HG02840 (cell line): ENCODE measurements around the gene APLN.

Experiments used
- ATAC-seq: cut with Tn5 transposase; IDR thresholded peaks from one replicate; pipeline ENCODE4 v1.9.1; 2021; ENCODE audit warnings: mild to moderate bottlenecking, moderate library complexity, moderate number of reproducible peaks; ENCODE audit not compliant: unreplicated experiment, low FRiP score

Gene APLN

DNA sequence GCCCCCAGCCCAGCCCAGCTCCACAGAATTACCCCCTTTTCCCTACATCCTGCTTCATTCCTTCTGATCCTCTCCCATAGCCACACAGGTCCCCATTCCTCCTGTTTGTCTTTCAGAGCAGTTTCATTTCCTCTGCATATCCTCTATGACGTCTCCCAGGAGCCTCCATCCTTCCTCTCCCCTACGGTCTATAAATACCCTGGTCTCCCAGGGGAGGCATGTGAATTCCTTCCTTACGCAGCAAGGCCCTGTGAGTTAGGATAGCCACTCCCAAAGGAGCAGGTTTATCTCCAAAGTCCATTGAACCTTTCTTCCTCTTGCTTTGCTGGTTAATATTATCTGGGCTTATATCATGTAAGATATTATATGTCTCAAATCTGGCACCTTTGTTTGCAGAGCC is 8.4 kb upstream of the APLN start:
- no peak for ATAC-seq

- no peak for ATAC-seq
Observed at GRCh38 chrX:129661369-129661768, 6.6 kb upstream of the APLN start.

DNA sequence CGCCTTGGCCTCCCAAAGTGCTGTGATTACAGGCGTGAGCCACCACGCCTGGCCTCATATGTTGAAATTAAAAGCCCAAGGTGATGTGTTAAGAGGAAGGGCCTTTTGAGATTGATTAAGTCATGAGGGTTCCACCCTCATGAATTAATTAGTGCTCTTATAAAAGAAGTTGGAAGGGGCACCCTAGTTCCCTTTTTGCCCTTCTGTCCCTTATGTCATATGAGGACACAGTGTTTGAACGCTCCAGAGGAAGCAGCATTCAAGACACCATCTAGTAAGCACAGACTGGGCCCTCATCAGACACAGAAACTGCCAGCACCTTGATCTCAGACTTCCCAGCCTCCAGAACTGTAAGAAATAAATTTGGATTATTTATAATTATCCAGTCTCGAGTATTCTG is 5.1 kb upstream of the APLN start:
- no peak for ATAC-seq

- no peak for ATAC-seq
Observed at GRCh38 chrX:129659141-129659540, 4.4 kb upstream of the APLN start.

- ATAC-seq: no peak
Observed at GRCh38 chrX:129658429-129658828, 3.7 kb upstream of the APLN start.

- no peak for ATAC-seq
Observed at GRCh38 chrX:129655547-129656249, 942 bp upstream of the APLN start.

- no peak for ATAC-seq
Observed at GRCh38 chrX:129653971-129654651, 645 bp downstream of the APLN start.

DNA sequence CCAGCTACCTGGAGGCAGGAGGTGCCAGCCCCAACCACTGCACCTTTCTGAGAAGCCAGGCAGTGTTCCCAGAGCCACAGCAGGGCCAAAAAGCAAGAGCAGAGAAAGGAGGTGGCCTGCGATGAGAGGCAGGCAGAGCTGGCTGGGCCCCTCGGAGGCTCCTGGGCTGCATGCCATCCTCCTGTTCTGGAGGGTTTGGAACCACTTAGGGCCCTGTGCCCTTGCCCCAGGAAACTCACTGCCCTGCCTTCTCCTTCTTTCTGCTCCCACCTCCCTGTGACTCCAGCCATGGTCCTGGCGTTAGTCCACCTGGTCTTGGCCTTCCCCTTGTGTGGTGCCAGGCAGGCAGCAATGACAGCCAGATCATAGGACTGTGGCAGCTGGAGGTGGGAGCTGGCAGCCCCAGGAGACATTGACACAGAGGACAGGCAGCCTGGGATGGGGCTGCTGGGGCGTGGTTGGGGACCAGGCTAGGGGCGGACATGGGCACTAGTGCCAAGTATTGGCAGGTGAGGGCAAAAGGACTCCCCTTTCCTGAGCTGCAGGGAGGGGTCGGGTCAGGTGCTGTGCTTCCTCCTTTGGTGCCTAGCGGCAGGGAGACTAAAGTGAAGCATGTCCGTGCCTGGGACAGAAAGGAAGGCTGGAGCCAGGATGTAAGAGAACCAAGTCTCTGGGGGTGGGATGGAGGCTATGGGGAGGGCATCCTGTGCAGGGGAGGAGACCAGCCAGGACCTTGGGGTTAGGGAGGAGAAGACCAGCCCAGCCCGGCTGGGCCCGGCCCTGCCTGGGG is 1.4 kb downstream of the APLN start:
- ATAC-seq: no peak

GRCh38 chrX:129652565-129653169 is 2.1 kb downstream of the APLN start:
- ATAC-seq: no peak

- ATAC-seq: no peak
Observed at GRCh38 chrX:129651756-129652564, 2.8 kb downstream of the APLN start.

DNA sequence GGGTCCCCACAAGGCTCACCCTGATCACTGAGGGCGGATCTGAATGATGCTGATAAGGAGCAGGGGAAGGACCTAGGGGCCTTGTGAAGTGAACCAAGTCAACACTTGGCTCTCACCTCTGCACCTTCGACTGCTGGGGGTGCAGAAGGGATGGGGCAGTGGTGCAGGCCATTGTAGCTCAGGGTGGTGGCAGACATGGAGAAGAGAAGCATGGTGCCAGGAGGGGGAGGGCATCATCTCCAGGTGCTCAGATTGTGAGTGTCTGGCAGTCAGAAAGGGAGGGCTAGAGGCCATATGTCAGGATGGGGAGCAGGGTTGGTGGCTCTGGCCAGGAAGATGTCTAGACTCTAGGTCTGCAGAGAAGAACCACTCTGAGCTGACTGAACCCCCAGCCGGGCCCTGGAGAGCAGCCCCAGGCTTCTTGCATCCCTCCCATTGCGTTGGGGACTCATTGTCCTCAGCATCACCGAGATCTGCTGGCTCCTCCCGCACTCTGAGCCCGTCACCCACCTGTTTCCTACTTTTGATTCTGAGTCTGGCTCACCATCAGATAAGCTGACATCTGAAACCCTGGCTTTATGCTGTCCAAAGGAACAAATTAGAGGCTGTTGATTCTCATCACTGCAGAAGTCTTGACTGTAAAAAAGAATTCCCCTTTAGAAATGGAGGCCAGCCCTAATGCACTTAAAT is 3.8 kb downstream of the APLN start:
- no peak for ATAC-seq

- no peak for ATAC-seq
Observed at GRCh38 chrX:129650183-129650689, 4.5 kb downstream of the APLN start.

- no peak for ATAC-seq
Observed at GRCh38 chrX:129649268-129650182, 5.2 kb downstream of the APLN start.

- ATAC-seq: no peak
Observed at GRCh38 chrX:129648514-129649267, 6.1 kb downstream of the APLN start.

DNA sequence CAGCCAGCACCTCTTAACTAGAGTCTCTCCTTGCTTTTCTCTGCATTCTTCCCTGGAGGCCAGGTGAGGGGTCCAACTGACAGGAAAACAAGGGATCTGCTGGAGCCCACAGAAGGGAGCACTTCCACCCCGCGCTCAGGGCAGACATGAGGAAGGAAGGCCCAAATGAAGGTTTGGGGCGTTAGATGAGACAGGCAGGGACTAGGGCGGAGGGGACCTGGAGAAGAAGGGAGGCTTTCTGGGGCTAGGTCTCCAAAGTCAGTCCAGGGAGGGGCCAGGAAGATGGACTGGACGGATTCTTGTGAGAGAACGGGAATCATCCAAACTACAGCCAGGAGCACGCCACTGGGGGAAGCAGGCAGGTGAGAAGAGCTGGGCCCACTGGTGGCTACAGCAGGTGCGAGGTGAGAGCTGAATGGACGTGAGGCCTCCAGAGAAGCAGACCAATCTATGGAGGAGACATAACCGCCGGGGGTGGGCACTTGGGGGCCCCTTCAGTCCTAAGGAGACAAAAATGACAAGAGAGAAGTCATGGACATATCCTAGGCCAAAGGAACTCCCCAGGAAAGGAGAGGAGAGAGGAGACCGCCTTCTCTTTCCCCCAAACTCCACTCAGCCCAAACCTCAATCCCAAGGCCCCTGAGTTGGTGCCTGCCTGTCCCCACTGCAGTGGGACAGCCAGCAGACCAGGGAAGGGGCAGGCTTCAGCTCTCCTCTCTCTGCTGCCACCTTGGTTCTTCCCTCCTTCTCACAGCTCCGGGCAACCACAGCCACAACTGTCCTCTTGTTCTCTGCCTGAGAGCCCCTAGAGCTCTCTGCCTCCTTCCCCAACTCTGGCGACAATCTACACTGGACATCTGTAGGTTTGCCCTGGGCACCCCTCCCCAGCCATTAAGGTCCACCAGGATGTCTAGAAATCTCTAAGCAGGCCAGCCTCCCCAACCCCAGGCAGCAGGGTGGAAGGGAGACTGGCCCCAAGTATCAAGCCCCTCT is 7.0 kb downstream of the APLN start:
- no peak for ATAC-seq

DNA sequence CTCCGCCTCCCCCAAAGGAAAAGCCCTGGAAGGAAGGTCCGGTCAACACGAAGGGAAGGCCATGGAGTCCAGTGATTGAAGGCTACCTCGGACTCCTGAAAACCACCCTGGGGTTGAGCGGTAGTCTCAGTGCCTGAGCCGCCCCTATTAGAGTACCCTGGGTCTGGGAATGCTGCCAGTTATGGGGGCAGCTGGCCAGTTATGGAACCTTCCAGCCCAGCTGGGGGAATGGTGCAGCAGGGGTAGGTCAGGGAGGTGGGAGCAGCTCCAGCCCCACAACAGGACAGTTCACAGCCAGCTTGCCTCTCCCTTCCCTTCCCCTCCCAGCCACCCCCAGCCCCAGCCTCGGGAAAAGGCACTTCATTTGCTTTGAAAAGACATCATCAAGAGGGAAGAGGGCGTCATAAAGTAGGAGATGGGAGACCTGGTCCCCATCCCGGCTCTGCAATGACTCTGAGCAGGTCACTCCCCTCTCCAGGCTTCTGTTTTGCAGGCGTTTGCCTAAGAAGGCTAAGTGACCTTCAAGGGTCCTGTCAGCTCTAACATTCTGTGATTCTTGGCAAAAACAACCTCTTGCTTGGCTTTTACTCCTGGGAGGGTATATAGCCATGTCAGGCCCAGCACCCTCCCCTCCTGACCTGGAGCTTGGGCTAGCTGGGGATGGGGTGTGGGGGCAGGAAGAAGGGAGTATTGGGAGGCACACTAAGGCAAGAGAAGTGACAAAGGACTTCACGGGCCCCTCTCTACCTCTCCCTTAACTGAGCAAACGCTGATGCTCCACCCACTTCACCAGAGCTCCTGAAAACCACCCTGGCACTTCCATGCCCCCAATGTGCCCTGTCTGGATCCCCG is 8.0 kb downstream of the APLN start:
- ATAC-seq: no peak
